GM18519 (cell line): Measurements from ENCODE around the gene DEDD.

ENCODE experiments used
- ATAC-seq: cut with Tn5 transposase; IDR thresholded peaks from one replicate; pipeline ENCODE4 v1.9.1; 2021; ENCODE audit warnings: mild to moderate bottlenecking, moderate library complexity; ENCODE audit not compliant: unreplicated experiment, low FRiP score

Gene DEDD

DNA sequence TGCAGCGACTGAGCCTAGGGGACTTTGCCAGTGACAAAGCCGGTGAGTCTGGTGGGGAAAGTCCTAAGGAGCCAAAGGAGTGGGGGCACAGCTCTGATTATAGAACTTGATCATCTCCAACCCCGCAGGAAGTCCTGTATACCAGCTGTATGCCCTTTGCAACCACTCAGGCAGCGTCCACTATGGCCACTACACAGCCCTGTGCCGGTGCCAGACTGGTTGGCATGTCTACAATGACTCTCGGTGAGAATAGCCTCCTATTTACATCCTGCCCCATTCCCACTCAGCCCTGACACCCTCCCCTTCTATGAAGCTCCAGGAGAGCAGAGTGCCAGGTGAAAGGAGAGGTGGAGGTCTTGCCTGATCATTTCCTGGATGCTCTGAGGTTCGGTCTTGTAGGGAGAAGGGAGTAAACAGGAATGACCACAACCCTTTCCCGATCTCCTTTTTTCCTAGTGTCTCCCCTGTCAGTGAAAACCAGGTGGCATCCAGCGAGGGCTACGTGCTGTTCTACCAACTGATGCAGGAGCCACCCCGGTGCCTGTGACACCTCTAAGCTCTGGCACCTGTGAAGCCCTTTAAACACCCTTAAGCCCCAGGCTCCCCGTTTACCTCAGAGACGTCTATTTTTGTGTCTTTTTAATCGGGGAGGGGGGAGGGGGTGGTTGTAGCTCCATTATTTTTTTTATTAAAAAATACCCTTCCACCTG, 32.6 kb upstream of the DEDD start:
- no peak for ATAC-seq

DNA sequence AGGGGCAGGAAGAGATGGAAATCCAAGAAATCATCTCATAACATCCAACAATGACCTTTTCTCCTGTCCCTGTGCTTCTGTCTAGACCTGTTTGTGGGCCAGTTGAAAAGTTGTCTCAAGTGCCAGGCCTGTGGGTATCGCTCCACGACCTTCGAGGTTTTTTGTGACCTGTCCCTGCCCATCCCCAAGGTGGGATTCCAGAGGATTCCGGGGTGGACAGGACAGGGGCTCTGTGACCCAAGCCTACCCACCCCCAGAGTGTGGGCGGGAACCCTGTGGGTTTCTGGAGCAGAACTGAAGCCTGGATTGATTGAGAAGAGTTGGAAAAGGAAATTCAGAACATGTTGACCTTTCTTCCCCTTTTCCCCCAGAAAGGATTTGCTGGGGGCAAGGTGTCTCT, 31.3 kb upstream of the DEDD start:
- ATAC-seq = no peak

DNA sequence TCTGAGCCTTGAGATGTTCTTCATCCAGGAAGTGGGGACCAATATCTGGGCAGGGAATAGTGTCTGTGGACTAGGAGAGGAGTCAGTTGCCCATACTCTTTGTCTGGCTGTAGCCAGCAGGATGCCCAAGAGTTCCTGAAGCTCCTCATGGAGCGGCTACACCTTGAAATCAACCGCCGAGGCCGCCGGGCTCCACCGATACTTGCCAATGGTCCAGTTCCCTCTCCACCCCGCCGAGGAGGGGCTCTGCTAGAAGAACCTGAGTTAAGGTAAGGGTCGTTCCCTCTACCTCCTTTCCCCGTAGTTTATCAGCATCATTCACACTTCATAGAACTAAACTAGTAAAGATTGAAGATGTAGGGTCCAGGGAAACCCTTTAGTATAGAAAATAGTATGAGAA, 30.3 kb upstream of the DEDD start:
- ATAC-seq = no peak

DNA sequence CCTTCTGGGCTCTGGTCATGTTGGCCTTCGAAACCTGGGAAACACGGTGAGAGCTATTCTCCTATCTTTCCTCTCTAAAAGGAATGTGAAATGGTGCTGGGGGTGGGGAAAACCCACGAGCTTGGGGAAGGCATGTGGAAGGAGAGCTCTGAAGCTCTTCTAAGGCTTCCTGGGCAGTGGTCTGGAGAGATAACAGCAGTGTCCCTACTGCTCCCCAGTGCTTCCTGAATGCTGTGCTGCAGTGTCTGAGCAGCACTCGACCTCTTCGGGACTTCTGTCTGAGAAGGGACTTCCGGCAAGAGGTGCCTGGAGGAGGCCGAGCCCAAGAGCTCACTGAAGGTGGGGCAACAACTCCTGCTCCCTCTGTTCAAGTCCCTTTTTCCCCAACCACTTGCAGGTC, 29.6 kb upstream of the DEDD start:
- no peak for ATAC-seq

DNA sequence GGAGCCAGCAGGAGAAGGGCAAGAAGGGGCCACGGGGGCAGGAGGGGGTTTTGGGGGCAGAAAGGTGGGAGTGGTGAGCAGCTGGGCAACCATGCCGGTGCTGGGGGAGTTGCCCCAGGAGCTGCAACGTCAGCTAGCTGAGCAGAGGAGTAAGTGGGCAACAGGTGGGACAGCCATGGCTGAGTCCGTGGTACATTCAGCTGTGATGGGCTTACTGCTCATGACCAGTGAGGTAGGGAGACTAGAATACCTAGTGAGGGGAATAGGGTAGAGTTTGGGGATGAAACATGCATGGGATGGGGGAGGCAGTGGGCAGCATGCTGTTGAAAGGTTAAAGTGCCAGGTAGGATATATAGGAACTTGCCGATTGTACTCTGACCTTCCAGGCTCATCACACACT, 29.2 kb upstream of the DEDD start:
- ATAC-seq = no peak

DNA sequence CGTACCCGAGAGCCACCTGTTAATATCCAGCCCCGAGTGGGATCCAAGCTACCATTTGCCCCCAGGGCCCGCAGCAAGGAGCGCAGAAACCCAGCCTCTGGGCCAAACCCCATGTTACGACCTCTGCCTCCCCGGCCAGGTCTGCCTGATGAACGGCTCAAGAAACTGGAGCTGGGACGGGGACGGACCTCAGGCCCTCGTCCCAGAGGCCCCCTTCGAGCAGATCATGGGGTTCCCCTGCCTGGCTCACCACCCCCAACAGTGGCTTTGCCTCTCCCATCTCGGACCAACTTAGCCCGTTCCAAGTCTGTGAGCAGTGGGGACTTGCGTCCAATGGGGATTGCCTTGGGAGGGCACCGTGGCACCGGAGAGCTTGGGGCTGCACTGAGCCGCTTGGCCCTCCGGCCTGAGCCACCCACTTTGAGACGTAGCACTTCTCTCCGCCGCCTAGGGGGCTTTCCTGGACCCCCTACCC, 28.2 kb upstream of the DEDD start:
- no peak for ATAC-seq

DNA sequence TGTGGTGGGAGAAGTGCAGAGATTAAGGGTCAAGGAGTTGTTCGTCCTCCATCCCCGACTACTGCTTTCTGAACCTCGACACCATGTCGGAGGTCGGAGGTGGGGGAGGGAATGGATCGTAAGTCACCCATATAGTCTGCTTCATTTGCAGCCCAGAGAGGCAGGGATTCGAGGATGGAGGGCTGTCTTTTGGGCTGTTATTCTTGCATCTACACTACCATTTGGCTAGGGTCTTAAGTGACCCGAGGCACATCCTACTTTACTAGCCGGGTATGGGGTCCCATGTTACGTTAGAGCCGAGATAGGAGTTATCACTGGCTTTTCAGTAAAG, 27.4 kb upstream of the DEDD start:
- no peak for ATAC-seq

DNA sequence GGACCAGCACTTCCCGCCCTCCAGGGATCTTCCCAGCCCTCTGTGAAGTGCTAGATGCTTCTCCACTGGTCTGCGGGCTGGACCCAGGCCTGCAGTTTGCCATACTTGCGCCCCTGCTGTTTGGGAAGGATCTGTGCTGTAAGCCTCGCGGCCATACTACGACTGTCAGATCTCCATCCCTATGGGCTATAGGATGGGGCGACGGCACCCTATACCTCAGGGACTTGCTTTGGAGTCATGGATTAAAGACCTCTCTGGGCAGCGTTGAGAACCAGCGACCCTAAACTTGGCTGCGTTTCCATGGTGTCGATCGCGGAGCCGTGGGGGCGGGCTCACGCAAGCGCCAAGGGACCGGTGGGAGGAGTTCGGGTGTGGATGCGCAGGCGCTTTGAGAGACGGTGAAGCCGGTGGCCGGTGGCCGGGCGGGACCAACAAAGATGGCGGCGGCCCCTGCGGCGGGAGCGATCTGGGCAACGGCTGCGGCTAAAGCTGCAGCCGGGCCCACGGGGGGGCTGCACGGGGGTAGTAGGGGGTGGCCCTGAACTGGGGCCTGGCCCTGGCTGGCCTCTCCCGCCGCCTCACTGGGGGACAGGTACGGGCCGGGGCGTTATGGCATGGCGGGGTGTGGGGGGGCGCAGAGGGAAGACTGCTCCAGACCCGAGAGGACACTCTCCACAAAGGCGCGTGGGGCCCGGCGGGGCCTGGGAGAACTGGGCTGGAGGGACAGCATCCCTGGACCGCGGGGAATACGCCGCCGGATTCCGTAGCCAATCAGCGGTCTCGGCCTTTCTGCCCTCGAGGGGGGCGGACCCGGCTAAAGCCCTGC, 26.8 kb upstream of the DEDD start, which contains the start of gene USP21:
TSS of gene USP21 (plus strand) at position 414 of the 826 bp plus-strand sequence. CDS start 1,141 bp downstream, outside the sequence.
- ATAC-seq = peak; percentile 64

DNA sequence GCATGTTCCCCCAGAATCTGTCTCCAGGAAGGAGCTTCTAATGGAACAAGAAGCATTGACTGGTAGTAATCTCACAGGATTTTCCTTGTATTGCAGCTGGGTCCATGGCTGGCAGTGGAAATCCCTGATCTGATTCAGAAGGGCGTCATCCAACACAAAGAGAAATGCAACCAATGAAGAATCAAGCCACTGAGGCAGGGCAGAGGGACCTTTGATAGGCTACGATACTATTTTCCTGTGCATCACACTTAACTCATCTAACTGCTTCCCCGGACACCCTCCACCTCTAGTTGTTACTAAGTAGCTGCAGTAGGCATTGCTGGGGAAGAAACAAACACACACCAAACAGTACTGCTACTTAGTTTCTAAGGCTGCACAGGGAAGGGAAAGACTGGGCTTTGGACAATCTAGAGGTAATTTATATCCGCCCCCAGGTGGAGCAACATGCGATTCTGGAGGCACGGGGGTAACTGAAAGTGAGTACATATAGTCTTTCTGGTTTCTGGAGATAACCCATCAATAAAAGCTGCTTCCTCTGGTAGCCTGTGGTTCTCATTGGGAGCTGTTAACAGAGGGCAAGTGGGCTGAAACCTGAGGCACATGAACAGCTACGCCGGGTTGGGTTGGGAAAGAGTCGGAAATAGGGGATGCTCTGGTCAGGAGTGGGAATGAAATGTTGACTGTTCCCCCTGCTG, 26.0 kb upstream of the DEDD start:
- no peak for ATAC-seq

DNA sequence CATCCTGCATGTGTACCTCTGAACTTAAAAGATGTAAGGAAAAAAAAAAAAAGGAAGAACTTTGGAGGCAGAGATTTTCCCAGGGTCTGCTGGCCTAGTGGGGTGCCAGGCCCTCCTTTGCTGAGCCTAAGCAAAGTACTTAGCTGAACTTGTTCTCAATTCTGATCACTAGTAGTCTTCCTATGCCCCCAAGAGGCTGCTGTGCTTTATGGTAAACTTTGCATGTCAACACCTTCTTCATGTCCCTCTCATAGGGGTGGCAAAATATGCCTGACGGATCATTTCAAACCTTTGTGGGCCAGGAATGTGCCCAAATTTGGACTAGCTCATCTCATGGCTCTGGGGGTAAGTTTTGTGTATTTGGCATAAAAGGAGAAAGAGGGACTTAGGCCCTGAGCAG, 25.4 kb upstream of the DEDD start:
- ATAC-seq = no peak

DNA sequence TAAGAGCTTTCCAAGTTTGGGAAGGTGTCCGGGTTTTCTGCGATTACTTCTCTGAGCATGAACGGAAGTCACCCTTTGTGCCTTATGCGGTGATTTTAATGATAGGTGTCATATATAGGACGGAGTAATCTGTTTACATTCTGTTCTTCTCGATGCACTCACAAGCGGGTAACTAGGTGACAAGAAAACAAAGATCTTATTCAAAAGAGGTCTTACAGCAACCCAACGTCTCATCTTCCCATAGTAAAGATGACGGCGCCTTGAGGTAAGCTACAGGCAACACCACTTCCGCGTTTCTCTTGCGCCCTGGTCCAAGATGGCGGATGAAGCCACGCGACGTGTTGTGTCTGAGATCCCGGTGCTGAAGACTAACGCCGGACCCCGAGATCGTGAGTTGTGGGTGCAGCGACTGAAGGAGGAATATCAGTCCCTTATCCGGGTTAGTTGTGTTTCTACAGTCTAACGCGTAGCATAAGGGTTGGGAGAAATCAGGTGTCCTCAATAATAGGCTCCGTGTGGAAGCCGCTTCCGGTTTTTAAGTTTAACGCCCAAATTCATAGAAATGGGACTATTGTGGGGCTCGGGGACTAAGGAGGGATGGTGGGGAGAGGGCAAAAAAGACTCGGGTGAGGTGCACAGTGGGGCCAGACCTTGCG, 21.3 kb upstream of the DEDD start, which contains the start of gene UFC1:
TSS of gene UFC1 (plus strand) at position 297 of the 656 bp plus-strand sequence. CDS start at position 317, 20 bp downstream.
- no peak for ATAC-seq

DNA sequence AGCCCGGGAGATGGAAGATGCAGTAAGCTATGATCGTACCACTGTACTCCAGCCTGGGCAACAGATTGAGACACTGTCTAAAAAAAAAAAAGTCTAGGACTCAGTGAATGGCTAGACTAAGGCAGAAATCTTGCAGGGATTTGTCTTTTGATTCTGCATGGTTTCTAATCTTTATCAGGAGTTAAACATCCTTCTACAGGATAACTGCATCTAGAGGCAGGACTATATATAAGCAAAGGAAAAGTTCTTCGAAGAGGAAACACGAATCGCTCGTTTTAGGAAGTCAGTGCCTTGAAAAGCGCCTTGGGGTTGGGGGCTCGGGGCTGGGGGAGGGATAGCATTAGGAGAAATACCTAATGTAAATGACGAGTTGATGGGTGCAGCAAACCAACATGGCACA, 20.7 kb upstream of the DEDD start:
- no peak for ATAC-seq

DNA sequence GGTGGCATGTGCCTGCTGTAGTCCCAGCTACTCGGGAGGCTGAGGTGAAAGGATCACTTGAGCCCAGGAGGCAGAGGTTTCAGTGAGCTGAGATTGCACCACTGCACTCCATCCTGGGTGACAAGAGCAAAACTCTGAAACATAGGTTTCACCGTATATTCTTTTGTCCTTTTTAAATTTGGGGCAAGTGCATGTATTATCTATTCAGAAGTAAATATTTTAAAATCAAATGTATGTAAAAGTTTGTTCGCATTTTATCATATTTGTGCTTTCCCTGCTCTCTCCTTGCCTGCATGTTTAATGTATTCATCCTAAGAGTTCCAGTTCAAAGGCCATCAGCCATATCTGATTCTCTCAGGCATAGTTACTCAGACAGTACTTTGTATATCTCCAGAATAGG, 13.4 kb upstream of the DEDD start:
- ATAC-seq = no peak

DNA sequence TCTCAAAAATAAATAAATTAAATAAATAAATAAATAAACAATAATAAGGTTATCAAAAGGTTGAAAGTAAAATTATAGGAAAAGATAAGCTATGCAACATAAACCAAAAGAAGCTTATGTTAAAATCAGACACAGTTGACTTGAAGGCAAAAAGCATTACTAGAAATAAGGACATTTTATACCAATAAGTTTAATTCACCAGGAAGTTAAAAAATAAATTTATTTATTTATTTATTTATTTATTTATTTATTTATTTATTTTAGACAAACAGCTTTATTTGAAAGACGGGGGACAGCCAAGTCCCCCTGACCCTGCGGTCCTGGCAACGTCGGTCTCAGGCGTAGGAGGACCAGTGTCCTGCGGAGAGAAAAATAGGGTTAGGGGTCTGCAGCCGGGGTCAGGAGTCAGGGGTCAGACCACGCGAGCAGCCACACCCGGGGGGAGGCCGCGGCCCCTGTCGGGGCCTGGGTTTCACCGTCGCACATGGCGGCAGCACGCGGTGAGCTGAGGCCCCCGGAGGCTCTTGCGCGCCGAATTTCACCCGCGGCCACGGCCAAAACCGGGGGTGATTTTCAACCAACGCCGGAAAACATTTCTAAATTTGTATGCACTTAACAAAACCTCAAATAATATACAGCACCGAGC, 8.4 kb upstream of the DEDD start:
- no peak for ATAC-seq

DNA sequence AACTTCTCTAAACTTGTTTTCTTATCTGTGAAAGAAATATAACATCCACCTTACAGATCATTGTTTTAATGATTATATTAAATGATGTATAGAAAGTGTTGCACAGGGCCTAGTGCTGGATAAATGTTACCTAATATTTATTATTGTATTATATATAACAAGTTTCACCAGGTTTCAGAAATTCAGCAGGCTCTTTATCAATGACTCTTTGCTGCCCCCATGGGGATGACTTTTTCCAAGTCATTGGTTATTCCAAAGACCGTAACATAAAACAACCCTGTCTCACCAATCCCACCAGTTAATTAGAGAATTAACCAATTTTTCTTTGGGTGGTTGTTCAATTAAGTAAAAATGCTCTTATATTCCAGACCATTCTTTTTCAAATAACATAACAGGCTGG, 7.3 kb upstream of the DEDD start:
- ATAC-seq = no peak

DNA sequence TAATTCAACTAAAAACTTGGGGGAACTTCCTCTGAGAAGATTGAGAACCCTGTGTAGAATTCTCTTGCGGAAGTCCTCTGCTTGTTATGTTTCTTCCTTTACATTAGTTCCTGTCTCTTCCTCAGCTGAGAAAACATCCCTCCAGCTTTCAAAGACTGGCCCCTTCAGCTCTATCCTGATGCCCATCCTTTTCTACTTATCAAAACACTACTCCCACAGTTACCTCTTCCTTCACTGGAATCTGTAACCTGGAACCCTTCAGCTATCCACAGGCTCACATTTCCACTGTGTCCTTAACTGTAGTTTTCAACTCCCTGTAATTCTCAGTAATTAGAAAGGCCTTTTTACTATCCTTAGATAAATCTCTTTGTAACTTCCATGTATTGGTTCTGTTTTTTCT, 6.0 kb upstream of the DEDD start:
- no peak for ATAC-seq

DNA sequence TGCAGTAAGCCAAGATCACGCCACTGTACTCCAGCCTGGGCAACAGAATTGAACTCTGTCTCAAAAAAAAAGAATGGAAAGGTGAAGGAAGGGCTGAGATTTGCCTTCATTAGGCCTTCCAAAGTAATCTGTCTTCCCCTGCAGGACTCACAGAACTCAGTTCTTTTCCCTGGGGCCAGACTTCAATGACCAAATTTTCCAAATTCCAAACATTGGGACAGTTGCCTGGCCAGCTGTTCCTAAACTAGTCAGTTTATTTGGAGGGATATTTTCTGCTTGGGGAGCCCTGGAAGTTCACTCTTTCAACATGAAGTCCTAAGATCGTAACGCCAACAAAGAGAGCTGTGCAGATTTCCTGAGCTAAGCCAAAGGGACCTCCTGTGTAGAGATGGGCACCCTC, 5.4 kb upstream of the DEDD start:
- ATAC-seq = no peak

DNA sequence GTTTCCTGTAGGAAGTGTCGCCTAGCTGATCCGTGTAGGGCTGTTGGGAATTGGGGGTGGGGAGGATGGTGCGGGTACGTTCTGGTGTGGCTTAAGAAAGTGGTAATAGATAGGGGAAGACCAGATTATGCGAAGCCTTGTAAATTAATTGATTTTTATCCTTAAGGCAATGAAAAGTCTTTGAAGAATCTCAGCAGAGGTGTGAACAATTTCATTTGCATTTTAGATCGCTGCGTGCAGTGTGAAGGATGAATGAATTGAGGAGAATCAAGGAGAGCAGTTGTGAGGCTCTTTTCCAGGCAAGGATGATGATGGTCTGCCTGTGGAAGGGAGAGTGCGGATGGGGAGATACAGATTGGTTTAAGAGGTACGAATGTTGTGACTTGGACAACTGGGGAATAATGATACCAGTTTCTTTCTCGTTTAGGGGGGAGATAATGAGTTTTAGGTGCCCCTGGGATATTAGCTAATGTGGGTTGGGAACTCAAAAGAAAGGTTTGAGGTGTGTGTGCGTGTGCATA, 813 bp upstream of the DEDD start:
- ATAC-seq = no peak

DNA sequence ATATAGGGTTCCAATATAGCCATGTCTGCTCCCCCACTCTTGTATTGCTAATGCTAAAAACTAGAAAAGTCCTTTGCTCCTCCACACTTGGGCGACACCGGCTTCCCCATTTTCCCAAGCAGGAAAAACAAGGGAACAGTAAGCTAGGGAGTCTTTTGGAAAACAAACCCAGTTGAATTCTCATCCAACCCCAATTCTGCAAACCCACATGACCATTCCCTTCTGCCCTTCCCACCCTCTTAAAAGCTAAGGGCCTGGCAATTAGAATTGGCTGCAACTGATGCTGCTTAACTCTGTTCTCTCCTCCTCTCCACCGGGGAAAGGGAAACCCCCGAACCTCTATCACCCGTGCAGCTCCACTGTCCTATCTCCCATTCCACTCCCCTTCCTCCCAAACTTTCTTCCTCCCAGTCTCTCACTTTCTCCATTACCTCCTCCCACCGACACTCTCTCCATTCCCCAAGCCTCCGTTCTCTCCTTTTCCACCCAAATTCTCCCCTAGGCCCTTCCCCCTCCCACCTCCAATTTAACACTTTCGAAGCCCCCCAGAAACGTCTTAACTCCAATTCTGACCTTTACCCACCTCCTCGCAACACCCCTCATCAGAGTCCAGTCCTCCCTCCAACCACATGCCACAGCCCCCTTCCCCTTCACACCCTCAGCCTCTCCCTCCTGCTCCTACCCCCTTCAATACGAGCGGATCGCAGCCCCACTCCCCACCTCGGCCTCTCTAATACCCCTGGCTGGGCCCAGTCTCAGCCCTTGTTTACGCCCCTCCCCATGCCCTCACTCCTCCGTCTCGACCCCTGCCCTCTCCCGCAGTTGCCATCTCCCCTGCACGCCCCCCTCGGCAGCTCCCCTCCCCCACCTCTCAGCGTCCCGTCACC, 701 bp downstream of the DEDD start:
- ATAC-seq = no peak
